ENCODE data around the gene CNTNAP2. TPM values are rescaled to one million over a fixed set of nuclear protein-coding genes. Genes with fewer than 3 reads are reported as not detected.

CNTNAP2 gene
- total and polyA plus RNA-seq, 4 donors, result 0.14 to 2.3 (median 1.1) TPM

GRCh38 chr7:146232604-146233003 is 116.0 kb downstream of the CNTNAP2 start:
- DNase-seq (ENCODE audit: low spot score), result no peak
- H3K9me3 ChIP-seq (ENCODE audit: control insufficient read depth in 4 of 4, low read length in 3 of 4), result no peaks in the 10 kb centered on the region
- H3K27me3 ChIP-seq (ENCODE audit: control insufficient read depth in 4 of 4, insufficient read depth in 4 of 4, low read length in 3 of 4), result no peaks in the 10 kb centered on the region
- TF ChIP-seq GABPA (IDR thresholded peaks at IDR 0.05 in 1 of 2, conservative IDR thresholded peaks at IDR 0.05 in 1 of 2), result no peak
- no peak for TF ChIP-seq RAD21 (IDR thresholded peaks at IDR 0.05)
- no peak for TF ChIP-seq NR2F2 (IDR thresholded peaks at IDR 0.05)
- no peak for TF ChIP-seq YY1 (IDR thresholded peaks at IDR 0.05)
- TF ChIP-seq, protein P1, sequence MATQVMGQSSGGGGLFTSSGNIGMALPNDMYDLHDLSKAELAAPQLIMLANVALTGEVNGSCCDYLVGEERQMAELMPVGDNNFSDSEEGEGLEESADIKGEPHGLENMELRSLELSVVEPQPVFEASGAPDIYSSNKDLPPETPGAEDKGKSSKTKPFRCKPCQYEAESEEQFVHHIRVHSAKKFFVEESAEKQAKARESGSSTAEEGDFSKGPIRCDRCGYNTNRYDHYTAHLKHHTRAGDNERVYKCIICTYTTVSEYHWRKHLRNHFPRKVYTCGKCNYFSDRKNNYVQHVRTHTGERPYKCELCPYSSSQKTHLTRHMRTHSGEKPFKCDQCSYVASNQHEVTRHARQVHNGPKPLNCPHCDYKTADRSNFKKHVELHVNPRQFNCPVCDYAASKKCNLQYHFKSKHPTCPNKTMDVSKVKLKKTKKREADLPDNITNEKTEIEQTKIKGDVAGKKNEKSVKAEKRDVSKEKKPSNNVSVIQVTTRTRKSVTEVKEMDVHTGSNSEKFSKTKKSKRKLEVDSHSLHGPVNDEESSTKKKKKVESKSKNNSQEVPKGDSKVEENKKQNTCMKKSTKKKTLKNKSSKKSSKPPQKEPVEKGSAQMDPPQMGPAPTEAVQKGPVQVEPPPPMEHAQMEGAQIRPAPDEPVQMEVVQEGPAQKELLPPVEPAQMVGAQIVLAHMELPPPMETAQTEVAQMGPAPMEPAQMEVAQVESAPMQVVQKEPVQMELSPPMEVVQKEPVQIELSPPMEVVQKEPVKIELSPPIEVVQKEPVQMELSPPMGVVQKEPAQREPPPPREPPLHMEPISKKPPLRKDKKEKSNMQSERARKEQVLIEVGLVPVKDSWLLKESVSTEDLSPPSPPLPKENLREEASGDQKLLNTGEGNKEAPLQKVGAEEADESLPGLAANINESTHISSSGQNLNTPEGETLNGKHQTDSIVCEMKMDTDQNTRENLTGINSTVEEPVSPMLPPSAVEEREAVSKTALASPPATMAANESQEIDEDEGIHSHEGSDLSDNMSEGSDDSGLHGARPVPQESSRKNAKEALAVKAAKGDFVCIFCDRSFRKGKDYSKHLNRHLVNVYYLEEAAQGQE (IDR thresholded peaks at IDR 0.05), result no peak
- TF ChIP-seq ATF3 (IDR thresholded peaks at IDR 0.05), result no peak
- no peak for TF ChIP-seq JUND (IDR thresholded peaks at IDR 0.05)
- 65% methylated on average over 2 of the region's 2 CpGs for WGBS
- H3K4me3 ChIP-seq (ENCODE audit: low read depth in 1 of 3, low read length in 3 of 3), result no peak overlapping the region
- no peak overlapping the region for H3K27ac ChIP-seq (ENCODE audit: low read depth in 1 of 2, low read length in 2 of 2)
- no peak overlapping the region for H3K9ac ChIP-seq (ENCODE audit: low read depth in 1 of 2, low read length in 2 of 2)
- H3K4me1 ChIP-seq (ENCODE audit: control insufficient read depth in 4 of 4, insufficient read depth in 4 of 4, low read length in 3 of 4), result no peaks in the 10 kb centered on the region
- no peaks in the 10 kb centered on the region for H3K36me3 ChIP-seq (ENCODE audit: control insufficient read depth in 4 of 4, insufficient read depth in 3 of 4, low read depth in 1 of 4, low read length in 3 of 4)

DNA sequence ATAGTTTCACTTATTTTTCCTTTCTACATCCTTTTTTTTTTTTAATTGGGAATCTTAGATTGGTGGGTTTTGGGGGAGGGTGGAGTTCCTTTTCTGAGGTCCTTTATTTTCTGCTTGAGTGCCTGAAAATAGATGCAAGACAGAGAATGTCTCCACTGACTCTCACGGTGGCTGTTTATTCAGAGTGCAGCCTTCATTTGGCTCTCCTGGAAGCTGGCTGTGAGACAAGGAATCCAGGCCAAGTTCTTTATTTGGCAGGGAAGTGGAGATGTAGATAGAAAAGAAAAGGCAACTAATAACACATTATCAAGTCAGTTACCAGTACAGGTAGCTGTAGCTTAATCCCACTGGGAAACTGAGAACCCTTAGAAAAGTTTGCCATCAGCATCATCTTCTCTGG is 118.6 kb downstream of the CNTNAP2 start:
- no peak overlapping the region for H3K27ac ChIP-seq (ENCODE audit: low read depth in 1 of 2, low read length in 2 of 2)
- H3K9ac ChIP-seq (ENCODE audit: low read depth in 1 of 2, low read length in 2 of 2), result no peak overlapping the region
- TF ChIP-seq FOXA2 (IDR thresholded peaks at IDR 0.05), result no peak
- TF ChIP-seq, protein P1 (IDR thresholded peaks at IDR 0.05), result no peak
- no peak for TF ChIP-seq HNF4A (conservative IDR thresholded peaks at IDR 0.05)
- no peak for TF ChIP-seq RAD21 (IDR thresholded peaks at IDR 0.05)
- no peaks in the 10 kb centered on the region for H3K36me3 ChIP-seq (ENCODE audit: control insufficient read depth in 4 of 4, insufficient read depth in 3 of 4, low read depth in 1 of 4, low read length in 3 of 4)
- WGBS, result 33% methylated on average over 1 of the region's 1 CpG
- no peak for DNase-seq (ENCODE audit: low spot score)
- H3K4me3 ChIP-seq (ENCODE audit: low read depth in 1 of 3, low read length in 3 of 3), result no peak overlapping the region
- no peaks in the 10 kb centered on the region for H3K27me3 ChIP-seq (ENCODE audit: control insufficient read depth in 4 of 4, insufficient read depth in 4 of 4, low read length in 3 of 4)
- no peaks in the 10 kb centered on the region for H3K9me3 ChIP-seq (ENCODE audit: control insufficient read depth in 4 of 4, low read length in 3 of 4)
- H3K4me1 ChIP-seq (ENCODE audit: control insufficient read depth in 4 of 4, insufficient read depth in 4 of 4, low read length in 3 of 4), result no peaks in the 10 kb centered on the region

- Histone ChIP-seq H3K27me3 (ENCODE audit: control insufficient read depth in 4 of 4, insufficient read depth in 4 of 4, low read length in 3 of 4) (peaks cover 0 to 1% (median 0%) of the 10 kb centered on the region in 4 donors), H3K9me3 (ENCODE audit: control insufficient read depth in 4 of 4, low read length in 3 of 4) (no peaks in the 10 kb centered on the region), H3K4me1 (ENCODE audit: control insufficient read depth in 4 of 4, insufficient read depth in 4 of 4, low read length in 3 of 4) (no peaks in the 10 kb centered on the region), H3K27ac (ENCODE audit: low read depth in 1 of 2, low read length in 2 of 2) (no peak overlapping the region), H3K9ac (ENCODE audit: low read depth in 1 of 2, low read length in 2 of 2) (no peak overlapping the region), H3K36me3 (ENCODE audit: control insufficient read depth in 4 of 4, insufficient read depth in 3 of 4, low read depth in 1 of 4, low read length in 3 of 4) (no peaks in the 10 kb centered on the region), H3K4me3 (ENCODE audit: low read depth in 1 of 3, low read length in 3 of 3) (no peak overlapping the region)
- DNase-seq (ENCODE audit: low spot score), result no peak
- no peak for TF ChIP-seq RXRA (IDR thresholded peaks at IDR 0.05)
- no peak for TF ChIP-seq GABPA (IDR thresholded peaks at IDR 0.05 in 1 of 2, conservative IDR thresholded peaks at IDR 0.05 in 1 of 2)
- no peak for TF ChIP-seq ATF3 (IDR thresholded peaks at IDR 0.05)
- TF ChIP-seq YY1 (IDR thresholded peaks at IDR 0.05), result no peak
- TF ChIP-seq CTCF (IDR thresholded peaks at IDR 0.05; ENCODE audit: low read depth, low read length, missing input control), result no peak
- TF ChIP-seq, protein P2, sequence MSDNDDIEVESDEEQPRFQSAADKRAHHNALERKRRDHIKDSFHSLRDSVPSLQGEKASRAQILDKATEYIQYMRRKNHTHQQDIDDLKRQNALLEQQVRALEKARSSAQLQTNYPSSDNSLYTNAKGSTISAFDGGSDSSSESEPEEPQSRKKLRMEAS (IDR thresholded peaks at IDR 0.05), result no peak
- no peak for TF ChIP-seq FOXA2 (IDR thresholded peaks at IDR 0.05)
- no peak for TF ChIP-seq RAD21 (IDR thresholded peaks at IDR 0.05)
- TF ChIP-seq, protein P1 (IDR thresholded peaks at IDR 0.05), result no peak
These were observed 126.1 kb downstream of the CNTNAP2 start for GRCh38 chr7:146242661-146243060.
